ENCODE measurements around the gene RENBP. TPM values are rescaled to one million over a fixed set of nuclear protein-coding genes. Genes with fewer than 3 reads are reported as not detected.

RENBP gene
- total and polyA plus RNA-seq, 9 of the 15 experiments (the other 6 are each of a cell fraction or from before 2014, with no cell fraction given) = 0.07 to 14.8 (median 10.6) TPM; not detected in 1

- 0 out of 2 replicates have a peak, but pooled peaks have one; percentile 58 for TF ChIP-seq ZNF592 (IDR thresholded peaks at IDR 0.05)
- no peak for TF ChIP-seq EGR1 (conservative IDR thresholded peaks at IDR 0.05)
- TF ChIP-seq ETV5 (CRISPR knock-in tag; IDR thresholded peaks at IDR 0.05; ENCODE audit: low read depth) = peak; percentile 97
- no peak for TF ChIP-seq BRF2 (IDR thresholded peaks at IDR 0.05; ENCODE audit: borderline replicate concordance, insufficient read depth, insufficient read length)
- TF ChIP-seq HBP1 (CRISPR knock-in tag; IDR thresholded peaks at IDR 0.05) = peak; percentile 52; the same call in 1 of the 2 replicates
- no peak for TF ChIP-seq TSHZ1 (CRISPR knock-in tag; IDR thresholded peaks at IDR 0.05)
- no peak for TF ChIP-seq SFPQ (IDR thresholded peaks at IDR 0.05; ENCODE audit: low read depth, low read length)
- no peak for TF ChIP-seq ARID2 (IDR thresholded peaks at IDR 0.05)
- TF ChIP-seq ARID1B (IDR thresholded peaks at IDR 0.05) = peak; percentile 37; the same call in 1 of the 2 replicates
- TF ChIP-seq ZNF583 (CRISPR knock-in tag; IDR thresholded peaks at IDR 0.05) = no peak
- TF ChIP-seq DPF2 (IDR thresholded peaks at IDR 0.05) = 0 out of 2 replicates have a peak, but pooled peaks have one; percentile 13
- peak; percentile 82 for TF ChIP-seq GABPA (tag; conservative IDR thresholded peaks at IDR 0.05; ENCODE audit: low read depth)
- no peak; the same call in 1 of the 2 replicates for TF ChIP-seq SMAD4 (CRISPR knock-in tag; conservative IDR thresholded peaks at IDR 0.05)
Observed at GRCh38 chrX:153926858-153927671, 17.4 kb downstream of the RENBP start (continued).
